Endometrial microvascular endothelial cells (primary cell): ENCODE data around the gene C15orf61. TPM values are rescaled to one million over a fixed set of nuclear protein-coding genes. Genes with fewer than 3 reads are reported as not detected.

Experiments
- in situ Hi-C: cut with HindIII; loops from 2 replicates; pipeline ENCODE4 v1.10.0; 2017; ENCODE audit warnings: low sequenced_read_pairs, low pct_unique_long_range_greater_than_20kb; ENCODE audit errors: inconsistent ontology term
- total RNA-seq: library from RNA; depleted of rRNA; stranded (reverse); fragments of >200 nt; gene quantifications from one replicate; pipeline ENCODE4 v1.2.3, GENCODE V29; 2015; ENCODE audit errors: inconsistent ontology term

C15orf61 gene
- total RNA-seq, 1 donor from 2014 or later = 0.65 TPM

DNA sequence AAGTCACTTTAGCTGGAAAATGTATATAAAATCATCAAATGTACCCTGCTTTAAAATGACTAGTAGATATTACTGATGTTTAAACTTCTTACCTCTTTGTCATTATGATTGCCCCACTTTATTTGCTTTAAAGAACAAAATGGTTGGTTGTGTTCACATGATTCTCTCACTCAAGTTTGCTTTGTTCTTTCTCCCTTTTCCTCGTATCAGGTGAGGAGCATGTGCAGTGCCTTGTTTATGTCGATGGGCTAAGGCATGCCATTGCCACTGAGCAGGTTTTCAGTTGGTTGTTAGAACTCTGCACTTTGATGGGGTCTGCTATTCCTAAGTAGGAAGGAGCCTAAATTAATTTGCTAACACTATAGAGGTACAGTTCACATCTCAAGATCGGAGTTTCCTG is 26.9 kb downstream of the C15orf61 start:
- in situ Hi-C loops = no loop called here

- in situ Hi-C loops = no loop called here
Measured at GRCh38 chr15:67548236-67548852, 27.4 kb downstream of the C15orf61 start.

GRCh38 chr15:67548862-67549651 is 28.1 kb downstream of the C15orf61 start:
- in situ Hi-C loops = no loop called here

GRCh38 chr15:67549736-67550135 is 28.8 kb downstream of the C15orf61 start:
- in situ Hi-C loops = no loop called here

DNA sequence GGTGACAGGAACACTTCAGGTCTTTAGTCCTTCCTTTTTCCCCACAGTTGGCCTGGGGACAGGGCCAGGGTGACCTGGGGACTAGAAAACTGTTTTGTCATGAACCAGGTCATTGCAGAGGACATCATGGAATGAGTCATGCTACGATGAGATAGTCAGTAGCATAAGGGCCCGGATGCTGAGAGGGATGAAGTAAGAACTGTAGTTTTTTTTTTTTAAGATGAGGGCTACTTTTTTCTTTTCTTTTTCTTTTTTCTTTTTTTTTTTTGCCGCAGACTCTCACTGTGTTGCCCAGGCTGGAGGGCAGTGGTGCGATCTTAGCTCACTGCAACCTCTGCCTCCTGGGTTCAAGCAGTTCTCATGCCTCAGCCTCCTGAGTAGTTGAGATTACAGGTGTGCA is 29.6 kb downstream of the C15orf61 start:
- in situ Hi-C loops = no loop called here

- in situ Hi-C loops = no loop called here
Measured at GRCh38 chr15:67551207-67551743, 30.3 kb downstream of the C15orf61 start.

GRCh38 chr15:67554580-67554979 is 33.6 kb downstream of the C15orf61 start:
- in situ Hi-C loops = no loop called here

- in situ Hi-C loops = no loop called here
Measured at GRCh38 chr15:67556976-67557570, 36.1 kb downstream of the C15orf61 start.

DNA sequence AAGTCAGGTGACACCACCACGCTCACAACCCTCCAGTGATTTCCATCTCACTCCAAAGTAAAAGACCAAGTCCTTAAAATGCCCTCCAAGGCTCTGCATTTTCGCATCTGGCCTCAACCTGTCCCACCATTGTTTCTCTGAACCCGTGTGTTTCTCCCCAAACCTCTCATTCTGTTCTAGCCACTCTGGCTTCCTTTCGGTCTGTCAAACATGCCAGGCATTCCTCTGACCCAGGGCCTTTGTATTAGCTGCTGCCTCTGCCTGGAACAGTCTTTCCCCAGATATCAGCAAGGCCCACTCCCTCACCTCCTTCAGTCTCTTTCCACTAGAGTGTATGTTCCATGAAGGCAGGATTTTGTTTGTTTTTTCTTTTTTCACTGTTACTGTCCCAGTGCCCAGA is 37.6 kb downstream of the C15orf61 start:
- in situ Hi-C loops = no loop called here

GRCh38 chr15:67559158-67559557 is 38.2 kb downstream of the C15orf61 start:
- in situ Hi-C loops = no loop called here

DNA sequence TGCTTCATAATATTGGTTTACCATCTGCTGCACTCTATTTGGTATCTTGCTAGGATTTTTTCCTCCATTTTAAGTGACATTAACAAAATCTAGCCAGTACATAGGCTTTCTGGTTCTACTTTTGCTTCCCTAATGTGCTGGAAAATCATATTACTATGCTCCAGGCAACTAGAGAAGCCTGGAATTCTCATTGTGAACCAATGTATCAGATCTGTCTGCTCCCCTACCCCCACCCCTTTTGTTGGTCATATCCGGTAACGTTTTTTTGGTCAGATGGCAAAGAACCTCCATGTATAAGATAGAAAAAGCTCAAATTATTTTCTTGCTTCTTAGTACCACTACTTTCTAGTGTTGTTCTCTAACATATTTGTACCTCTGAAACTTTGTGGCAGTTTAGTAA is 38.6 kb downstream of the C15orf61 start:
- in situ Hi-C loops = no loop called here

DNA sequence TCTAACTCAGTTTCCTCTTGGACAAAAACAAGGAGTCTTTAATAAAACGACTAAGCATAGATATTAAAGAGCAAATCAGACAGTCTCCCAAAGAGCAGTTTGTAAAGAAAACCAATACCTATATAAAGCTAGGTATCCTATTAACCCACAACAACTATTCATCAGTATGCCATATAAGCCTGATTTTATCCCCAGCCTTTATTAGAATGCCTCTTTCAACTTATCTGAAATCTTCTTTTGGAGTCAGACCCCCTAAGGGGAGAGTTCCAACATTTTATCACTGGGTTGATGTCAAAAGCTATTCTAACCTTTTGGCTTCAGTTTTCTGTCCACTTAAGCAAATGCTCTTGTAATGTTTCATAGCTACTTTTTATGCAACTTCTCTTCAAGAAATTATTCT is 39.4 kb downstream of the C15orf61 start:
- in situ Hi-C loops = no loop called here

DNA sequence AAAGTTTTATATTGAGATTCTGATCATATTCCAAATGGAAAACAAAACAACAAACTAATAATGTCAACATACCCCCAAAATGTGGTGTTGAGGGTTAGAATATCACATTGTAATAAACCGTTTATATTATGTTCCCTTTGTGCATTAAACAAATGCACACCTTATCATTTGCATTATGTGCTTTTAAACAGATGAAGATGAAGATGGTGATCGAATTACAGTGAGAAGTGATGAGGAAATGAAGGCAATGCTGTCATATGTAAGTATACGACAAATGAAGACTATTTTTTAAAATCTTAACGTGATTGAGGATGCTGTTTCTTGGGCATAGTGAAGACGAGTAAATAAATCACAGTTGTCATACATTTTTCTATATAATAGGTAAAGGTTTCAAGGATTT is 42.2 kb downstream of the C15orf61 start:
- in situ Hi-C loops = no loop called here

- in situ Hi-C loops = no loop called here
Measured at GRCh38 chr15:67564021-67564967, 43.4 kb downstream of the C15orf61 start.

- in situ Hi-C loops = no loop called here
Measured at GRCh38 chr15:67564968-67565345, 44.0 kb downstream of the C15orf61 start.

DNA sequence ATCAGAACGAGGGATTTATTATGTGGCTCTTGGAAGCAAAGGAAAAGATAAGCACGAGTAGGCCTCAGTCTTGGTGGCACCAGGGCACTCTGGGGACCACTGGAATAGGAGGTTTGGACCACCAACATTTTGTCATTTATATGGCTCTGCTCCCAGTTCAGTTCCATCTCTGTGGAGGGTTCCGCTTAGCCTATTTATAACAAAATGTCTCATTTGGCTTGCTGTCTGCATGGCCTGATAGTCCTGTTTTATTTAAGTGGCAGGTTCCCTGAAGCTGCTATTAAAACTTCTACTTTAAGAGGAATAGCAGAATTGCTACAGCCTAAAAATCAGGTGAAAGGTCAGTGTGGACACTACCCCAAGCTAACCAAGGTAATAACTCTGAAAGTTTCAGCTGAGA is 48.7 kb downstream of the C15orf61 start:
- in situ Hi-C loops = no loop called here

DNA sequence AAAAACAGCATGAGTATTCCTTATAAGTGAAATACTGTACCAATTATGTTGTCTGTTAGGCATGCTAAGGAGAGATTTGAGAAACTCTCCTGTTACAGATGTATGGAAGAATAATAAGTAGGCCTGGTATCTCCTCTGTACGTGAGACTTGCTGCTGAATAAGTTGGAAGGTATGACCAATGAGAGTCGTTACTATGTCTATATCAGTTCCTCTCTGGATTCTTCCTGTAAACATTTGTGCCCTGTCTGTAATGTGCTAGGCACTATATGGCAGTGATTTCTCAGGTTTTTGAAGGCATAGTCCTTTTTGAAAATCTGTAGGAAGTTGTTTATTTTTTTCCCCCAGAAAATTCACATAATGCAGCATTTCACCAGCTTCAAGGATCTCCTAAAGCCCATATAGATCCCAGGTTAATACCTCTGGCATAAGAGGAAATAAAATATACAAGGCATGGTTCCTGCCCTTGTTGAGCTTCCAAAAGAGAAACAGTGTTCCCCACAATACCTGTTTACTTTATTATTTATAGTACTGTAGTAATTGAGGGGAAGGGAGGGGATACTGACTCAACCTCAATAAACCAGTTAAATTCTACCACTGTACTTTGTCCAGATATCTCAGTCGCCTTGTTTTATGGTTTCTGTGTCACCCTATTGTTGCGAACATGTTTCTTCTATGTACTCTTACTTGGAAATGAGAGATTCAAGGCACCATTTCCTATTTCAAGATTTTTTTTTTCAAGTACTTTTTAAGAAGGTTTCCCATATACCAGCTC is 50.1 kb downstream of the C15orf61 start:
- in situ Hi-C loops = no loop called here

DNA sequence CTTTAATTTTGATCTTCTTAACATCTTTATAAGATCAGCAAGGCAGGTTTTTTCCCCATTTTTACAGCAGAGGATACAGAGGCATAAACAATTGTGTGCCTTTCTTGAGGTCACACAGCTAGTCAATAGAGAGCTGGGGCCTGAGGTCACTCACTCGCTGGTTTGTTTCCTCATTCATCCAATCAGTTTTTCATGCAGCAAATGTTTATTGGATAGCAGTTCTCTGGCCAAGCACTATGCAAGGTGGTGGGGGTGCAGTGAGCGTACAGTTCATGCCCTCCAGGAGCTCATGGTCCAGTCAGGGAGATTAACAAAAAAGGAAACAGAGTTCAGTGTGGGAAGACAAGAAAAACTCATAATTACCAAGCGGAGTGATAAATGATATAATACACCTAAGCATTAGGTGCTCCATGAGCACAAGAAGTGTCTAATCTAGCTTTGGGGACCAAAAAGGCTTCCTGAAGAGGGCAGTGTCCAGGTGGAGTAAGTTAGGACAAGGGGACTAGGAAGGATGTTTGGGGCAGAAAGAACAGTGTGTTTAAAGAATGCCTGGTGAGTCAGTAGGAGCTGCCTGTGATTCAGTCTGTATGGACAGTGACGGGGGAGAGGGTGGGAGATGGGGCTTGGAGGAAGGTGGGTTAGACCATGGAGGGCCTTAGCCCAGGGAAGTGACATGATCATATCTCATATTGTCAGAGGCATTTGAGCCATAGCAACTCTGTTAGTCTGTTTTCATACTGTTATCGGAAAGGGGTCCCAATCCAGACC is 50.9 kb downstream of the C15orf61 start:
- in situ Hi-C loops = no loop called here
